Astrocyte of the spinal cord (primary cell): ENCODE data around the gene TMEM198.

Experiments used
- DNase-seq: peaks from one replicate; pipeline ENCODE4 v3.0.0; 2011; ENCODE audit warnings: low read depth, low spot score
- H3K4me3 ChIP-seq: 2 replicates; pipeline ENCODE4 v1.5.1; 2011; ENCODE audit warnings: low read depth, mild to moderate bottlenecking, low read length, moderate library complexity
- CTCF ChIP-seq: IDR thresholded peaks from 2 replicates; pipeline ENCODE4 v1.5.1; 2012; ENCODE audit warnings: low read depth, mild to moderate bottlenecking, low read length, inconsistent platforms
- in situ Hi-C: cut with HindIII; loops from 2 replicates; pipeline ENCODE4 v1.10.0; 2017; ENCODE audit warnings: low sequenced_read_pairs

Gene TMEM198

GRCh38 chr2:219581346-219581745 lies 37.5 kb downstream of the TMEM198 start:
- TF ChIP-seq CTCF: no peak
- DNase-seq: no peak
- H3K4me3 ChIP-seq: no peak overlapping the region
- in situ Hi-C loops: no loop called here

- DNase-seq: no peak
- in situ Hi-C loops: no loop called here
- no peak for TF ChIP-seq CTCF
- H3K4me3 ChIP-seq: no peak overlapping the region
Measured at GRCh38 chr2:219591091-219591490, 47.3 kb downstream of the TMEM198 start.

- in situ Hi-C loops: no loop called here
- TF ChIP-seq CTCF: no peak
- DNase-seq: no peak
- H3K4me3 ChIP-seq: no peak overlapping the region
Measured at GRCh38 chr2:219592736-219593135, 48.9 kb downstream of the TMEM198 start.

DNA sequence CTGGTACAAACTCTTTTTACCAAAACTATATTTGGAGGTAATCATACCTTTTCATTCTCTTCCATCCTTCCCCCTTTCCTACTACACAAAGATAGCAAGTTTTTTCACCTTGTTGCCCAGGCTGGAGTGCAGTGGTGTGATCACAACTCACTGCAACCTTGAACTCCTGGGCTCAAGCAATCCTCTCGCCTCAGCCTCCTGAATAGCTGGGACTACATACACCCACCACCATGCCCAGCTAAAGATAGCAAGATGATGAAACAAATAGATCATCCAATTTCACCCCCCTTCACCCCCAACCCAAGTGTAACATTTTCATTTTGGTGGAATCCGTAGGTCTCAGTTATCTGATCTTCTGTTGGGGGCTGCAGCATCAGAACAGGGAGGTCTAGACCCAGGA lies 49.3 kb downstream of the TMEM198 start:
- no peak for TF ChIP-seq CTCF
- no peak for DNase-seq
- in situ Hi-C loops: no loop called here
- H3K4me3 ChIP-seq: no peak overlapping the region

DNA sequence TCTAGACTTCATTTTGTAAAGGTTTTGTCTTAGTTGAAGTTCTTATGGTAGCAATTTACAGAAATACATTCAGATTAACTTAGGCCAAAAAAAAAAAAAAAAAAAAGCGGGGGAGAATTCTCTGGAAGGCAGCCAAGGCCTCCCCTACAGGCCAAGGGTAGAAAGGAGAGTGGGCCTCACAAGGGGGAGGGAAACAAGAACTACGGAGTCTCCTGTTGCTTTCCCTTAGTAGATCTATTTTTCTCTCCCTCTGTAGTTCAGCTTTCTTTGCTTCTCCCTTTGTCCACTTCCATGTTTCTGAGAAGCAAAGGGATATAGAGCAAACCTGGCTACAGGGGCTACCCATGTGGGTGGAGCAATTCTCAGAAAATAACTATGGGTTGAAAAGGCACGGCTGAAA lies 51.4 kb downstream of the TMEM198 start:
- no peak for DNase-seq
- TF ChIP-seq CTCF: no peak
- in situ Hi-C loops: no loop called here
- no peak overlapping the region for H3K4me3 ChIP-seq

DNA sequence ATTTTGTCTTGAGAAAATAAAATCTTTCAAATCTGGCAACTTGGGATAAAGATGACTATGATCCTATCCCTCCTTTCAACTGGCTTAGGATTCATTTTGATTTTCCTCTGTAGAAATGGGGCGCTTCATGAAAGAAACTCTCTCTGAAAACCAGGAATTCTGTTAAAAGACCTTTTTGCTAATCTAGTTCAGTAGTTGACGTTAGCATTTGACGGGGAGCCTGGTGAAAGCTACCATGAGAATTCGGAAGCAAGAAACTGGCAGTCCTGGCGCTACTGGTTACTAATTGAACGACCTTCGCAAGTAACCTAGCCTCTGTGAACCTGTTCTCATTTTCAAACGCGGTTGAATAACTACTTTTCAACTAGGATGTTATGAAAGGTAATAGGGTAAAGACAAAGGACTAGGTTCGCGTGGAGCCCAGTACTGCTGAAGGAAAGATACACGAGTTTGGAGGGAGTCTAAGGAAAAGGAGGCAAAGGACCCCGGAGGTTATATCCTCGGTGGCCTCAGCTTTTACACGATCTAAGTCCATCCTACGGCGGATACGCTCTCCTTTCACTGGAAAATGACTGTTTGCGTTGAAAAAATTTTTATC lies 53.2 kb downstream of the TMEM198 start:
- in situ Hi-C loops: no loop called here
- peak overlapping the region; percentile 76 for H3K4me3 ChIP-seq
- peak; percentile 36 for DNase-seq
- TF ChIP-seq CTCF: no peak
